K562 (cell line): ENCODE data around the gene ATE1. TPM values are rescaled to one million over a fixed set of nuclear protein-coding genes. Genes with fewer than 3 reads are reported as not detected.

Experiments
- CHD1 ChIP-seq: fragments of 200-600 bp; sonication (generic); IDR thresholded peaks from one replicate; pipeline ENCODE4 v1.6.1; 2012; ENCODE audit warnings: mild to moderate bottlenecking, moderate library complexity, low read length, inconsistent platforms
- CTCFL ChIP-seq: IDR thresholded peaks from 2 replicates; pipeline ENCODE4 v1.6.1; 2011; ENCODE audit warnings: borderline replicate concordance, low read depth, mild to moderate bottlenecking, moderate library complexity, low read length; ENCODE audit not compliant: insufficient read depth, poor library complexity, severe bottlenecking
- ELF2 ChIP-seq: fragments of 250-450 bp; sonication (Bioruptor Pico); IDR thresholded peaks from 2 replicates; pipeline ENCODE4 v1.5.0; 2021; ENCODE audit warnings: mild to moderate bottlenecking
- ETV1 ChIP-seq: fragments of 450-650 bp; conservative IDR thresholded peaks from 2 replicates; pipeline ENCODE4 v1.6.1; 2016; ENCODE audit warnings: missing genetic modification characterization, control low read depth, low read depth, missing compliant biosample characterization
- ILF3 ChIP-seq: fragments of 450-650 bp; IDR thresholded peaks from 2 replicates; pipeline ENCODE4 v1.6.1; 2018; ENCODE audit warnings: antibody characterized with exemption, mild to moderate bottlenecking, moderate library complexity, borderline replicate concordance
- KDM4B ChIP-seq, 2 experiments: fragments of 450-650 bp in 1 of 2; sonication (generic) in 1 of 2; IDR thresholded peaks; 2 replicates each; pipeline ENCODE4 v1.6.1; 2016 to 2017; ENCODE audit warnings: borderline replicate concordance in 2 of 2, antibody characterized with exemption in 1 of 2, low read depth in 1 of 2, mild to moderate bottlenecking in 1 of 2
- NRF1 ChIP-seq, 2 experiments: fragments of 450-650 bp; IDR thresholded peaks in 1 of 2; conservative IDR thresholded peaks in 1 of 2; 2 replicates each; pipeline ENCODE4 v1.6.1; 2014; ENCODE audit warnings: mild to moderate bottlenecking in 2 of 2
- PRPF4 ChIP-seq: fragments of 200-400 bp; formaldehyde crosslinking; IDR thresholded peaks from one replicate; pipeline ENCODE4 v1.6.1; 2017; ENCODE audit warnings: low read length, low read depth, mild to moderate bottlenecking; ENCODE audit not compliant: insufficient read depth, poor library complexity, severe bottlenecking
- TCF7 ChIP-seq: sonication (generic); IDR thresholded peaks from 2 replicates; pipeline ENCODE4 v1.6.1; 2016; ENCODE audit warnings: antibody characterized with exemption, borderline replicate concordance
- ZNF217 ChIP-seq: sonication (generic); formaldehyde crosslinking; IDR thresholded peaks from 2 replicates; pipeline ENCODE4 v1.8.0; 2022; ENCODE audit warnings: mild to moderate bottlenecking, missing genetic modification reagents
- polyA plus RNA-seq, 8 experiments: library from polyadenylated mRNA; depleted of rRNA in 4 of 8; stranded (reverse) in 5 of 8; unstranded in 3 of 8; fragments of >200 nt; fragmentation: Nextera tagmentation in 2 of 8; fragmentation: Illumina TruSeq in 1 of 8; extraction: Ambion mirVana in 2 of 8; extraction: Trizol in 1 of 8; gene quantifications; 2 replicates each; pipeline versions ENCODE4 v1.2.1 to v1.2.3, GENCODE V29; 2011 to 2014; ENCODE audit warnings: inconsistent platforms in 1 of 8, missing spikeins in 1 of 8
- total RNA-seq, 7 experiments: library from RNA; depleted of rRNA in 6 of 7; stranded (reverse); fragments of >200 nt in 6 of 7; fragmentation: Illumina TruSeq in 2 of 7; extraction: Trizol in 2 of 7; gene quantifications; 2 replicates each; pipeline versions ENCODE4 v1.2.1 to v1.2.3, GENCODE V29; 2011 to 2021; ENCODE audit warnings: low replicate concordance in 1 of 7
- TF ChIP-seq, protein P1 (sequence below): fragments of 450-650 bp; IDR thresholded peaks from 2 replicates; pipeline ENCODE4 v1.7.1; 2018; ENCODE audit warnings: mild to moderate bottlenecking, low read depth; ENCODE audit not compliant: partially characterized antibody

ATE1 gene
- total and polyA plus RNA-seq, 9 of the 15 experiments (the other 6 are each of a cell fraction or from before 2014, with no cell fraction given) = 3.0 to 14.2 (median 8.8) TPM

- TF ChIP-seq CTCFL (no peak), PRPF4 (no peak), ZNF217 (CRISPR knock-in tag) (no peak), CHD1 (no peak), TCF7 (no peak), KDM4B (IDR thresholded peaks at IDR 0.05; ENCODE audit: borderline replicate concordance in 2 of 2, low read depth in 1 of 2) (no peak), ILF3 (no peak), ELF2 (no peak), ETV1 (tag) (no peak), NRF1 (conservative IDR thresholded peaks at IDR 0.05 in 1 of 2, IDR thresholded peaks at IDR 0.05 in 1 of 2) (no peak)
- TF ChIP-seq, protein P1, sequence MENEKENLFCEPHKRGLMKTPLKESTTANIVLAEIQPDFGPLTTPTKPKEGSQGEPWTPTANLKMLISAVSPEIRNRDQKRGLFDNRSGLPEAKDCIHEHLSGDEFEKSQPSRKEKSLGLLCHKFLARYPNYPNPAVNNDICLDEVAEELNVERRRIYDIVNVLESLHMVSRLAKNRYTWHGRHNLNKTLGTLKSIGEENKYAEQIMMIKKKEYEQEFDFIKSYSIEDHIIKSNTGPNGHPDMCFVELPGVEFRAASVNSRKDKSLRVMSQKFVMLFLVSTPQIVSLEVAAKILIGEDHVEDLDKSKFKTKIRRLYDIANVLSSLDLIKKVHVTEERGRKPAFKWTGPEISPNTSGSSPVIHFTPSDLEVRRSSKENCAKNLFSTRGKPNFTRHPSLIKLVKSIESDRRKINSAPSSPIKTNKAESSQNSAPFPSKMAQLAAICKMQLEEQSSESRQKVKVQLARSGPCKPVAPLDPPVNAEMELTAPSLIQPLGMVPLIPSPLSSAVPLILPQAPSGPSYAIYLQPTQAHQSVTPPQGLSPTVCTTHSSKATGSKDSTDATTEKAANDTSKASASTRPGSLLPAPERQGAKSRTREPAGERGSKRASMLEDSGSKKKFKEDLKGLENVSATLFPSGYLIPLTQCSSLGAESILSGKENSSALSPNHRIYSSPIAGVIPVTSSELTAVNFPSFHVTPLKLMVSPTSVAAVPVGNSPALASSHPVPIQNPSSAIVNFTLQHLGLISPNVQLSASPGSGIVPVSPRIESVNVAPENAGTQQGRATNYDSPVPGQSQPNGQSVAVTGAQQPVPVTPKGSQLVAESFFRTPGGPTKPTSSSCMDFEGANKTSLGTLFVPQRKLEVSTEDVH = no peak
Measured at GRCh38 chr10:121764233-121764942, 163.4 kb downstream of the ATE1 start (continued).
